GM13977 (cell line): ENCODE results near the gene COL6A5.

Source experiments
- DNase-seq: peaks from one replicate; pipeline ENCODE4 v3.0.0; 2012; ENCODE audit warnings: low spot score
- CTCF ChIP-seq: IDR thresholded peaks from 2 replicates; pipeline ENCODE4 v1.5.1; 2012; ENCODE audit warnings: mild to moderate bottlenecking, control low read depth; ENCODE audit not compliant: insufficient read depth; ENCODE audit errors: extremely low read depth, missing control alignments
- in situ Hi-C: fragments of 300-500 bp; cut with MboI; formaldehyde crosslinking; loops from one replicate; pipeline ENCODE4 v1.12.0; 2022; ENCODE audit warnings: low sequenced_read_pairs, low pct_unique_long_range_greater_than_20kb, mixed read lengths, inconsistent platforms; ENCODE audit not compliant: unreplicated experiment

The COL6A5 gene

GRCh38 chr3:130345487-130346079 is at the start of gene COL6A5:
COL6A5 (plus strand) TSS chr3:130345672; CDS start chr3:130373639, 27,967 bp downstream.
- in situ Hi-C loops: no loop called here
- no peak for DNase-seq
- no peak for TF ChIP-seq CTCF

GRCh38 chr3:130299531-130299930 is 45.9 kb upstream of the COL6A5 start:
- TF ChIP-seq CTCF: no peak

GRCh38 chr3:130300888-130301287 is 44.6 kb upstream of the COL6A5 start:
- no peak for DNase-seq
- no peak for TF ChIP-seq CTCF
- in situ Hi-C loops: no loop called here

More at GRCh38 chr3:130299531-130299930, 45.9 kb upstream of the COL6A5 start:
- DNase-seq: no peak
- in situ Hi-C loops: no loop called here

- in situ Hi-C loops: no loop called here
- TF ChIP-seq CTCF: no peak
- no peak for DNase-seq
Measured at GRCh38 chr3:130310109-130310508, 35.4 kb upstream of the COL6A5 start.

GRCh38 chr3:130312374-130312773 is 33.1 kb upstream of the COL6A5 start:
- DNase-seq: no peak
- TF ChIP-seq CTCF: no peak
- in situ Hi-C loops: no loop called here

GRCh38 chr3:130316169-130316568 is 29.3 kb upstream of the COL6A5 start:
- TF ChIP-seq CTCF: no peak
- no peak for DNase-seq
- in situ Hi-C loops: no loop called here

- DNase-seq: no peak
- TF ChIP-seq CTCF: no peak
- in situ Hi-C loops: no loop called here
Measured at GRCh38 chr3:130323503-130323902, 22.0 kb upstream of the COL6A5 start.
